ENCODE measurements around the gene OPRL1. TPM values are rescaled to one million over a fixed set of nuclear protein-coding genes. Genes with fewer than 3 reads are reported as not detected.

The OPRL1 gene
- total RNA-seq, 1 experiment from 2014 or later = 3.9 TPM

DNA sequence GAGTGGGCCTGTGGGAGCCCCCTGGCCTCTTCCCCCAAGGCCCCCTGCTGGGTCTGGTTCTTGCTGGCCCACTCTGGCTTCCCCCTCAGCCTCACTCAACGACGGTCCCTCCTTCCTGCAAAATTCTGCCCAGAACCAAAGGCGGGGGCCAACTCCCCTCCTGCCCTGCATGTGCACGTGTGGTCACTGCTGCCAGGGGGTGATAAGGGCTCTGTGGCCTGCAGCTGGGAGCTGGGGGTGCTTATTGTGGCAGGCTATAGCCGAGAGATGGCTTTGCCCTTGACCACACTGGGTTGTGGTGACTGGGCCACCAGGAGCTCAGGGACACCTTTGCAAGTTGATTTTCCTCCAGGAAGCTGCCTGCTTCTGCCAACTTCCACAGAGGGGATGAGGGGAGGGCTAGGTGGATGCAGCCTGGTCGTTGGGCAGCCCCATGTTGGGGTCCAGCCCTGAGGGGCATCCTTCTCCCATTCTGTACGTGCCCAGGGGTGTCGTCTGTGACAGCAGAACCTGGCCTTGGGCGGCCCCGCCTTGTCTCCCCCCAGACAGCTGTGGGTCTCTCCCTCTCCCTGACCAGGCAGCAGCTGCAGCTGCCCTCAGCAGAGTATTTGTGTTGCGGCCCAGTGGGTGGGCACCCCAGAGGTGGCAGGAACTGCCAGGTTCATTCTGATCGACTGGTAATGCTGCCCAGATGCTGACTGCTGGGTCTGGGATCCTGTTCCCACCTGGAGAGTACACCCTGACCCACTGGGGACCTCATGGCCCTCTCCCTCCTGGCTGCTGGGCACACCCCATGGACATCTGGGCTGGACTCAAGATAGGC, 11.3 kb upstream of the OPRL1 start:
- H3K4me3 ChIP-seq (ENCODE audit: low read depth in 2 of 2, low read length in 2 of 2) = no peak overlapping the region
- H3K9me3 ChIP-seq (ENCODE audit: control insufficient read depth, insufficient read depth, low read depth, low read length) = no peaks in the 10 kb centered on the region
- TF ChIP-seq, protein P1, sequence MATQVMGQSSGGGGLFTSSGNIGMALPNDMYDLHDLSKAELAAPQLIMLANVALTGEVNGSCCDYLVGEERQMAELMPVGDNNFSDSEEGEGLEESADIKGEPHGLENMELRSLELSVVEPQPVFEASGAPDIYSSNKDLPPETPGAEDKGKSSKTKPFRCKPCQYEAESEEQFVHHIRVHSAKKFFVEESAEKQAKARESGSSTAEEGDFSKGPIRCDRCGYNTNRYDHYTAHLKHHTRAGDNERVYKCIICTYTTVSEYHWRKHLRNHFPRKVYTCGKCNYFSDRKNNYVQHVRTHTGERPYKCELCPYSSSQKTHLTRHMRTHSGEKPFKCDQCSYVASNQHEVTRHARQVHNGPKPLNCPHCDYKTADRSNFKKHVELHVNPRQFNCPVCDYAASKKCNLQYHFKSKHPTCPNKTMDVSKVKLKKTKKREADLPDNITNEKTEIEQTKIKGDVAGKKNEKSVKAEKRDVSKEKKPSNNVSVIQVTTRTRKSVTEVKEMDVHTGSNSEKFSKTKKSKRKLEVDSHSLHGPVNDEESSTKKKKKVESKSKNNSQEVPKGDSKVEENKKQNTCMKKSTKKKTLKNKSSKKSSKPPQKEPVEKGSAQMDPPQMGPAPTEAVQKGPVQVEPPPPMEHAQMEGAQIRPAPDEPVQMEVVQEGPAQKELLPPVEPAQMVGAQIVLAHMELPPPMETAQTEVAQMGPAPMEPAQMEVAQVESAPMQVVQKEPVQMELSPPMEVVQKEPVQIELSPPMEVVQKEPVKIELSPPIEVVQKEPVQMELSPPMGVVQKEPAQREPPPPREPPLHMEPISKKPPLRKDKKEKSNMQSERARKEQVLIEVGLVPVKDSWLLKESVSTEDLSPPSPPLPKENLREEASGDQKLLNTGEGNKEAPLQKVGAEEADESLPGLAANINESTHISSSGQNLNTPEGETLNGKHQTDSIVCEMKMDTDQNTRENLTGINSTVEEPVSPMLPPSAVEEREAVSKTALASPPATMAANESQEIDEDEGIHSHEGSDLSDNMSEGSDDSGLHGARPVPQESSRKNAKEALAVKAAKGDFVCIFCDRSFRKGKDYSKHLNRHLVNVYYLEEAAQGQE (IDR thresholded peaks at IDR 0.05; ENCODE audit: insufficient read depth in 1 of 2, low read depth in 2 of 2, low read length in 1 of 2) = no peak
- TF ChIP-seq SIN3A (IDR thresholded peaks at IDR 0.05; ENCODE audit: borderline replicate concordance, insufficient read depth, low read depth, low read length) = no peak
- TF ChIP-seq, protein P2, sequence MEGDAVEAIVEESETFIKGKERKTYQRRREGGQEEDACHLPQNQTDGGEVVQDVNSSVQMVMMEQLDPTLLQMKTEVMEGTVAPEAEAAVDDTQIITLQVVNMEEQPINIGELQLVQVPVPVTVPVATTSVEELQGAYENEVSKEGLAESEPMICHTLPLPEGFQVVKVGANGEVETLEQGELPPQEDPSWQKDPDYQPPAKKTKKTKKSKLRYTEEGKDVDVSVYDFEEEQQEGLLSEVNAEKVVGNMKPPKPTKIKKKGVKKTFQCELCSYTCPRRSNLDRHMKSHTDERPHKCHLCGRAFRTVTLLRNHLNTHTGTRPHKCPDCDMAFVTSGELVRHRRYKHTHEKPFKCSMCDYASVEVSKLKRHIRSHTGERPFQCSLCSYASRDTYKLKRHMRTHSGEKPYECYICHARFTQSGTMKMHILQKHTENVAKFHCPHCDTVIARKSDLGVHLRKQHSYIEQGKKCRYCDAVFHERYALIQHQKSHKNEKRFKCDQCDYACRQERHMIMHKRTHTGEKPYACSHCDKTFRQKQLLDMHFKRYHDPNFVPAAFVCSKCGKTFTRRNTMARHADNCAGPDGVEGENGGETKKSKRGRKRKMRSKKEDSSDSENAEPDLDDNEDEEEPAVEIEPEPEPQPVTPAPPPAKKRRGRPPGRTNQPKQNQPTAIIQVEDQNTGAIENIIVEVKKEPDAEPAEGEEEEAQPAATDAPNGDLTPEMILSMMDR (IDR thresholded peaks at IDR 0.05) = no peak
- TF ChIP-seq TCF7L2 (IDR thresholded peaks at IDR 0.05; ENCODE audit: low read depth, low read length) = no peak
- no peak for TF ChIP-seq POLR2AphosphoS5 (IDR thresholded peaks at IDR 0.05; ENCODE audit: low read depth, low read length)
- no peak overlapping the region for H3K27ac ChIP-seq (ENCODE audit: low read length)
- ATAC-seq (no peak), DNase-seq (ENCODE audit: low read depth, low spot score) (no peak)
- ChIA-PET POLR2A (no interaction called here), CTCF (no interaction called here)
- intact Hi-C loops (cut with micrococcal nuclease; ENCODE audit: unreplicated experiment) = no loop called here
- H3K36me3 ChIP-seq (ENCODE audit: control insufficient read depth, insufficient read depth, low read length) = no peaks in the 10 kb centered on the region
- in situ Hi-C loops (cut with HindIII; ENCODE audit: low pct_unique_long_range_greater_than_20kb, low sequenced_read_pairs) = no loop called here
- H3K27me3 ChIP-seq (ENCODE audit: control insufficient read depth, insufficient read depth, low read length) = no peaks in the 10 kb centered on the region
- peaks cover 26% of the 10 kb centered on the region for H3K4me1 ChIP-seq (ENCODE audit: control insufficient read depth, insufficient read depth, low read length)
- no TSS peak for BruUV-seq (replicated peaks)

DNA sequence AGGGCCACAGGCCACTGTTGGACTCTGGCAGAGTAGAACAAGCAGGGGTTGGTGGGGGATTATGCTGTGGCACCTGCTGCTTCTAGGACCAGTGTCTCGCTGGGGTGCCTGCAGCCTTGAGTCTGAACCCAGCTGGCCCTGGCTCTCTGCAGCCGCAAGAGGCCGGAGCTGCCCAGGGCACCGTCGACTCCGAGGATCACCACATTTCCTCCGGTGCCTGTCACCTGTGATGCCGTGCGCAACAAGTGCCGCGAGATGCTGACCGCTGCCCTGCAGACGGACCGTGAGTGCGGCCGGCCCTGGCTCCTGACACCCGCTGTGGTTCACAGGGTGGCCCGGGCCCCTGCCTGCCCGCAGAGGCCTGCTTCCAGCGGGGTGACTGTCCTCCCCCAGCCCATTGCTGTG, 10.7 kb upstream of the OPRL1 start:
- intact Hi-C loops (cut with micrococcal nuclease; ENCODE audit: unreplicated experiment) (no loop called here), in situ Hi-C loops (cut with HindIII; ENCODE audit: low pct_unique_long_range_greater_than_20kb, low sequenced_read_pairs) (no loop called here)
- Histone ChIP-seq H3K4me3 (ENCODE audit: low read depth in 2 of 2, low read length in 2 of 2) (no peak overlapping the region), H3K9me3 (ENCODE audit: control insufficient read depth, insufficient read depth, low read depth, low read length) (no peaks in the 10 kb centered on the region), H3K36me3 (ENCODE audit: control insufficient read depth, insufficient read depth, low read length) (no peaks in the 10 kb centered on the region), H3K4me1 (ENCODE audit: control insufficient read depth, insufficient read depth, low read length) (peaks cover 21% of the 10 kb centered on the region), H3K27ac (ENCODE audit: low read length) (no peak overlapping the region), H3K27me3 (ENCODE audit: control insufficient read depth, insufficient read depth, low read length) (no peaks in the 10 kb centered on the region)
- ATAC-seq = no peak
- TF ChIP-seq, protein P1 (IDR thresholded peaks at IDR 0.05; ENCODE audit: insufficient read depth in 1 of 2, low read depth in 2 of 2, low read length in 1 of 2) = no peak
- TF ChIP-seq, protein P2 (IDR thresholded peaks at IDR 0.05) = no peak
- TF ChIP-seq TCF7L2 (IDR thresholded peaks at IDR 0.05; ENCODE audit: low read depth, low read length) = no peak
- TF ChIP-seq POLR2AphosphoS5 (IDR thresholded peaks at IDR 0.05; ENCODE audit: low read depth, low read length) = no peak
- TF ChIP-seq SIN3A (IDR thresholded peaks at IDR 0.05; ENCODE audit: borderline replicate concordance, insufficient read depth, low read depth, low read length) = no peak
- POLR2A ChIA-PET = no interaction called here
- DNase-seq (ENCODE audit: low read depth, low spot score) = no peak
- BruUV-seq (replicated peaks) = no TSS peak
- CTCF ChIA-PET = no interaction called here

Measured in Panc1 (cell line).